Measurements from ENCODE around the gene PRRG1.
"Not testable (repeated sequence)": the region's sequence is repeated elsewhere in the genome, so short reads cannot be mapped to it uniquely, and the experiment has no call there.

Gene PRRG1

DNA sequence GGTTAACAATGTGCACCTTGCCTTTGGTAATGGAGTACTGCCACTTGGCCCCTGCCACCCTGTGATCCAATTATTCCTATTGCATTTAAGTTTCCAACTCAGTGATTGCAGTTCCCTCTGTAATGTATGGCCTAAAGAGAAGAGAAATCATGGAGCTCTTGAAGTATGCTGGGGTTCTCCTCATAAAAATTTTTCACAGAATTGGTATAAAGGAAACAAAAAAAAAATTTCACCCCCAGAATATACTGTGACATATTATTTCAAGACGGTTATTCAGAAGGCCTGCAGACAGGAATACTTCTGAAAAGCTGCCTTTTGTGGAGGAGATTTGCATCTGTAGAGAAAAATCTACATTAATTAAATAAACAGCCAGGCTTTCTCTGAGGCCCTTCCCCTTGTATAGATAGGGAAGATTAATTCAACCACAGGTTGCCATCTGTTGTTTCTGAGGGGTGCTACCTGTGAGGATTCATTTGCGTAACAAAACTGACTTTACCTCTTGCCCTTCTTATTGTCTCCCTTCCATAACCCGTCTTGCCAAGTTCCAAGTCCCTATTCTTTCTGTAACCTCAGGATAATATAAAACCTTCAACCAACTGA lies 127.5 kb downstream of the PRRG1 start:
- DNase-seq, result peak; percentile 90

DNA sequence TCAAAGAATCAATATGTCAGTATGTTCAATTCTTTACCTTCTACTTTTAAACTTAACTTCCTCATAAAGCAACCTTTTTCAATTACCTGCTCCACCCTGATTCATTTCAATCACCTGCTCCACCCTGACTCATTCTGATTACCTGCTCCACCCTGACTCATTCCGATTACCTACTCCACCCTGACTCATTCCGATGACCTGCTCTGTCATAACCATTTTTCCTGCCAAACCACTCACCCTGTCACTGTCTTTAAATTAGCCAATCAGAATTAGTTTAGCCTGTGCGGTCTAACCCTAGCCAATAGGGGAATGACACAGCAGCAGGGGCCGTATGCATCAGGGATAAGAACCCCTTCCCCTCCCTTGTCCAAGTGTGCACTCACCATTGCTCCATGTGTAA lies 135.2 kb downstream of the PRRG1 start:
- not testable (repeated sequence) for DNase-seq

DNA sequence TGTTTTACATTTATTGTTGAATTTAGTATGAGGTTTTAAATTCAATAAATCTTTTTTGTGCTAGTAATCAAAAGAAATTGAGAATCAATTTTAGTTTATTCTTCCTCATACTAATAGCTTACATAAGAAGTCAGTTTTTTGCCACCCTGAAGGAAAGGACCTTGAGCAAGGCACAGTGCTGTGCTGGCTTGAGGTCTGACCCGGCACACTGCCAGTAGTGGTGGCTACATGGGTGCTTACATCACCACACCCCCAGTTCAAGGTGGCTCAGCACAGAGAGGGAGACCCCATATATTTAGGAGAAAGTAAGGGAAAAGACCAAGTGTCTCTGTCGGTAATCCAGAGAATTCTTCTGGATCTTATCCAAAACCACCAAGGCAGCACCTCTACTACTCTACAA lies 136.3 kb downstream of the PRRG1 start:
- no peak for DNase-seq

DNA sequence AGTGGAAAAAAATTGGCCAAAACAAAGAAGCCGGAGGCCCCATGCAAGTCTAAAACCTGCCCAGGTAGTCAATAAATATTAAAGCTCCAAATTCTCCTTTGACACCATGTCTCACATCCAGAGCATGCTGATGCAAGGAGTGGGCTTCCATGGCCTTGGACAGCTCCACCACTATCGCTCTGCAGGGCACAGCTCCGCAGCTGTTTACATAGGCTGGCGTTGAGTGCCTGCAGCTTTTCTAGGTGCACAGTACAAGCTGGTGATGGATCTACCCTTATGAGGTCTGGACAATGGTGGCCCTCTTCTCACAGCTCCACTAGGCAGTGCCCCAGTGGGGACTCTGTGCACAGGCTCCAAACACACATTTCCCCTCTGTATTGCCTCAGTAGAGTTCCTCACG lies 138.1 kb downstream of the PRRG1 start:
- no peak for DNase-seq

DNA sequence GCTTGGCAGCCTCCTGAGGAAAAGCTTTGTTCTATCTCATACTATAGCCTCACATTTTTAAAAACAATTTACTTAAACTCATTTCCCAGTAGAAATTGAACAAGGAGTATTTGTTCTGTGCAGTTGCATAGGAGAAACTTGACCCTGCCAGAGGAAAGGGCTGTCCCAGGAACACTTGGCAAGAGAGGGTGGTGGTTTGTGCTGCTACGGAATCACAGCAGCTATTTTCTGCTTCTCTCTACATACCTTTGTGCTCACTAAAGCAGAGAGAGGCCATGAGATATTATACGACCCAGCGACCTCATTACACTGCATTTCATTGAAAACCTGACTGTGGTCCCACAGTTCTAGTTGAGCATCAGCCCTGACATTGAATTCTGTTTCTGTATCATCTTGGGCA lies 139.2 kb downstream of the PRRG1 start:
- DNase-seq, result no peak

DNA sequence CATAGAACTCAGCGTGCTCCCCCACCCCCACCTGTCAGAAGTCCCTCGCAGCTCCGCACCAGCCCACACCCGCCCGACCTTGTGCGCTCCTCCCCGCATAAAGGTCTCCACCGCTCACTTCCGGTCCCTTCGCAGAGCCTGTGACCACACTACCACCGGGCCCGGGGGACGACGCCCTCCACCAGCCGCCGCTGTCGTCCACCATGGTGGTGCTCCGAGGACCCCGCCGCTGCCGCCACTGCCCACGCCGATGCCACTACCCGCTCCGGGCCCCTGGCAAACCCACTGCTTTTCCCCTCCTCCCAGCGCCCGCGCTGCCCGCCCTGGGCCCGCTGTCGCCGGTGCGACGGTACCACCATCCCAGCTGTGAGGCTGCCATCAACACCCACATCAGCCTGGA lies 142.5 kb downstream of the PRRG1 start:
- no peak for DNase-seq

DNA sequence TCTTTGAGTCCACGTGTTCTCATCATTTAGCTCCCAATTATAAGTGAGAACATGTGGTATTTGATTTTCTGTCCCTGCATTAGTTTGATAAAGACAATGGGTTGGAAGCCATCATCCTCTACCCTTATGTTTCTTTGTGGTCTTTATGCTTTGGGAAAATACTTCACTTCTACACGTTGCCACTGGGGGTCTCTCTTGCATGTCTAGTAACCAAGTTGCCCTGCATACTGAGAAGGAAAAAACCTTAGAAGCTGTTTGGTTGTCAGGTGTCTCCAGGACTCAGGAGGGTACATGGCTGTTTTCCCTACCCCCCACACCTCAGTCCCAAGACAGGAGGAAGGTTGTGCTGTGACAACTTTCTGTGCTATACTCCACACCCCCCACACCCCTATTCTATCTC lies 146.6 kb downstream of the PRRG1 start:
- peak; percentile 19 for DNase-seq

DNA sequence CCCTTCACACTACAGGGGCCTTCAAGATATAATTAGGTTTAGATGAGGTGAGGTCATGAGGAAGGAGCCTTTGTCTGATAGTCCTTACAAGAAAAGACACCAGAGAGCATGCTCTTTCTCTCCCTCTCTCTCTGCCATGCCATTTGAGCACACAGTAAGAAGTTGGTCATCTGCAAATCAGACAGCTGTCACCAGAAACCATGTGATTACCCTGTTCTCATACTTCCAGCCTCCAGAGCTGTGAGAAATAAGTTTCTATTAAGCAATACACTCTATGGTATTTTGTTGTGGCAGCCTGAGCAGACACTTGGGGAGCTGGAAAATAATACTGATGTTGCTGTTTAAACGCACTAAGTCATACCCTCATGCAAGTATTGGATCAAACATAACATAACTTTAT lies 148.0 kb downstream of the PRRG1 start:
- not testable (repeated sequence) for DNase-seq

DNA sequence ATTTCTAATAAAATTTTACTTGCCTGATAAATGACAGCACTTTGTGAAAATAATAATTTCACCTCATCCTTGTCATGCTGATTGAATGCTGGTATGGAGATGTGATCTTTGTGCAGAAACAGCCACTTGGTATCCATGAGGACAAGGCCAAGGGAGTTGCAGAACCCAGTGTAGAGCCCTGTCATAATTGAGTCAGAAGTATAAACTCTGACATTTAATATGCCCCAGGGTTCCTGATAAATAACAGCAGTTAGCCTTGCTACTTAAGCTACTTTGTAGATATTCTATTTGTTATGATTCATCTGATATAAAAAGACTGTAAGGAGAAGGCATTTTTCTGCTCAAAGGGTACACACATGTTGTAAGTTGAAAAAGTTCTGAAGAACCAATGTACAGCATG lies 149.2 kb downstream of the PRRG1 start:
- DNase-seq, result not testable (repeated sequence)

DNA sequence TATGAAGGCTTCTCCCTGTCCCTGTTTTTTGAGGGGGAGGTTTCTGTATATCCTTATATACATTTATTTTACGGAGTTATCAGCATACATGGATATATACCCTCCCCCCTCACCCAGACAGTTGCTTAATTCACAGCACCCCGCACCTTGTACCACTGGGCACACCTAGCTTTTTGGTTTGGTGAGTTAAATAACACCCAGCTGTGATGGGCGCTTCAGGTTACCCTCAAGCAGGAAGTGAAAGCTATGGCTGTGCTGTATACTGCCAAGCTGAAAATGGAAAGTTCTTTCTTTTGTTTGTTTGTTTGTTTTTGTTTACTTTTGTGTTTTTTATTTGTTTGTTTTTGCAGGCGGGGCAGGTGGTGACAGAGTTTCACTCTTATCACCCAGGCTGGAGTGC lies 150.5 kb downstream of the PRRG1 start:
- DNase-seq, result not testable (repeated sequence)

DNA sequence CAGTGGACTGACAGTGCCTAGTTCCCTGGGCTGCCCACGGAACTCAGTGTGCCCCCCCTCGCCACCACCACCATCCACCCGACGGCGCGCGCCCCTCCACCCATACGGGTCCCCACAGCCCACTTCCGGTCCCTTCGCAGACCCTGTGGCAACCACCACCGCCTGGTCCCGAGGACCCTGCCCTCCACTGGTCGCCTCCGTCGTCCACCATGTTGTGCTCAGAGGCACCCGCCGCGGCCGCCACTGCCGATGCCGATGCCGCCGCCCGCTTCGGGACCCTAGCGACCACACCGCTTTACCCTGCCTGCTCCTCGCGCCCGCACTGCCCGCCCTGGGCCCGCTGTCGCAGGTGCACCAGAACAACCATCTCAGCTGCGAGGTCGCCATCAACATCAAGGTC lies 155.8 kb downstream of the PRRG1 start:
- no peak for DNase-seq

All from NCI-H526 treated with DMSO at 0.1 percent for 48 hours (cell line).